ENCODE measurements around the gene KCNH5.

DNA sequence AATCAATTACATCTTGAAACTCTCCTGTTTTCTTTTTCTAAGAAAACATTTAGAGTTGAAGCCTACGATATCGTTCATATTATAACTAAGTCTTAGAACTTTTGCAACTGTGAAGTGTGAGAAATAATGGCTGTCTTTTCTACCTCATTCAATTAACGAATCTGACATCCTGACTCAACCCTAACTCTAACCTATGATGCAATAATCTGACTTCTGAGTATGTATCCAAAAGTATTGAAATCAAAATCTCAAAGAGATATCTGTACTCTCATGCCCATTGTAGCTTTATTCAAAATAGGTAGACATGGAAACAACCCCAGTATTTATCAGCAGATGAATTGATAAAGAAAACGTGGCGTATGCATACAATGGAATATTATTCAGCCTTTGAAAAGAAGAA is 252.7 kb downstream of the KCNH5 start:
- TF ChIP-seq, protein P1, sequence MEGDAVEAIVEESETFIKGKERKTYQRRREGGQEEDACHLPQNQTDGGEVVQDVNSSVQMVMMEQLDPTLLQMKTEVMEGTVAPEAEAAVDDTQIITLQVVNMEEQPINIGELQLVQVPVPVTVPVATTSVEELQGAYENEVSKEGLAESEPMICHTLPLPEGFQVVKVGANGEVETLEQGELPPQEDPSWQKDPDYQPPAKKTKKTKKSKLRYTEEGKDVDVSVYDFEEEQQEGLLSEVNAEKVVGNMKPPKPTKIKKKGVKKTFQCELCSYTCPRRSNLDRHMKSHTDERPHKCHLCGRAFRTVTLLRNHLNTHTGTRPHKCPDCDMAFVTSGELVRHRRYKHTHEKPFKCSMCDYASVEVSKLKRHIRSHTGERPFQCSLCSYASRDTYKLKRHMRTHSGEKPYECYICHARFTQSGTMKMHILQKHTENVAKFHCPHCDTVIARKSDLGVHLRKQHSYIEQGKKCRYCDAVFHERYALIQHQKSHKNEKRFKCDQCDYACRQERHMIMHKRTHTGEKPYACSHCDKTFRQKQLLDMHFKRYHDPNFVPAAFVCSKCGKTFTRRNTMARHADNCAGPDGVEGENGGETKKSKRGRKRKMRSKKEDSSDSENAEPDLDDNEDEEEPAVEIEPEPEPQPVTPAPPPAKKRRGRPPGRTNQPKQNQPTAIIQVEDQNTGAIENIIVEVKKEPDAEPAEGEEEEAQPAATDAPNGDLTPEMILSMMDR (IDR thresholded peaks at IDR 0.05): no peak
- TF ChIP-seq POLR2AphosphoS5 (IDR thresholded peaks at IDR 0.05): no peak
